ENCODE results near the gene CD302.
"Not testable (repeated sequence)": the region's sequence is repeated elsewhere in the genome, so short reads cannot be mapped to it uniquely, and the experiment has no call there.

CD302 gene

GRCh38 chr2:159792599-159792998 lies 5.4 kb downstream of the CD302 start:
- no peak for DNase-seq

- DNase-seq: no peak
These were observed 6.0 kb downstream of the CD302 start for GRCh38 chr2:159792036-159792435.

- DNase-seq: no peak
These were observed 7.7 kb downstream of the CD302 start for GRCh38 chr2:159790323-159790722.

GRCh38 chr2:159788253-159788652 lies 9.8 kb downstream of the CD302 start:
- no peak for DNase-seq

GRCh38 chr2:159787647-159788046 lies 10.4 kb downstream of the CD302 start:
- DNase-seq: not testable (repeated sequence)

- DNase-seq: no peak
These were observed 11.1 kb downstream of the CD302 start for GRCh38 chr2:159786938-159787337.

- no peak for DNase-seq
These were observed 12.8 kb downstream of the CD302 start for GRCh38 chr2:159785195-159785594.

GRCh38 chr2:159784744-159785143 lies 13.3 kb downstream of the CD302 start:
- not testable (repeated sequence) for DNase-seq

- DNase-seq: no peak
These were observed 14.5 kb downstream of the CD302 start for GRCh38 chr2:159783556-159783955.

GRCh38 chr2:159776321-159776720 lies 21.7 kb downstream of the CD302 start:
- no peak for DNase-seq

- DNase-seq: no peak
These were observed 23.0 kb downstream of the CD302 start for GRCh38 chr2:159775021-159775420.

GRCh38 chr2:159774370-159774990 lies 23.5 kb downstream of the CD302 start:
- DNase-seq: no peak

- no peak for DNase-seq
These were observed 24.1 kb downstream of the CD302 start for GRCh38 chr2:159773886-159774285.

GRCh38 chr2:159773426-159773825 lies 24.6 kb downstream of the CD302 start:
- DNase-seq: no peak

GRCh38 chr2:159769147-159769546 lies 28.9 kb downstream of the CD302 start:
- no peak for DNase-seq

GRCh38 chr2:159762075-159762474 lies 35.9 kb downstream of the CD302 start:
- DNase-seq: no peak

GRCh38 chr2:159760326-159760725 lies 37.7 kb downstream of the CD302 start:
- no peak for DNase-seq

- DNase-seq: no peak
These were observed 38.4 kb downstream of the CD302 start for GRCh38 chr2:159759577-159759976.

- DNase-seq: no peak
These were observed 39.3 kb downstream of the CD302 start for GRCh38 chr2:159758686-159759085.

- DNase-seq: no peak
These were observed 39.8 kb downstream of the CD302 start for GRCh38 chr2:159758239-159758638.

GRCh38 chr2:159755788-159756187 lies 42.2 kb downstream of the CD302 start:
- no peak for DNase-seq

- DNase-seq: no peak
These were observed 43.0 kb downstream of the CD302 start for GRCh38 chr2:159755014-159755413.

- DNase-seq: no peak
These were observed 44.2 kb downstream of the CD302 start for GRCh38 chr2:159753797-159754196.

- DNase-seq: no peak
These were observed 47.1 kb downstream of the CD302 start for GRCh38 chr2:159750873-159751272.

GRCh38 chr2:159748089-159748488 lies 49.9 kb downstream of the CD302 start:
- no peak for DNase-seq
